ENCODE results near the gene TIGD4. TPM values are rescaled to one million over a fixed set of nuclear protein-coding genes. Genes with fewer than 3 reads are reported as not detected.

Gene TIGD4
- total RNA-seq, 1 experiment from 2014 or later, result 0.41 TPM

- intact Hi-C loops (cut with micrococcal nuclease; ENCODE audit: unreplicated experiment), result no loop called here
- DNase-seq (ENCODE audit: low spot score), result no peak
- no peaks in the 10 kb centered on the region for H3K4me1 ChIP-seq (ENCODE audit: insufficient read depth, low read length, poor library complexity, severe bottlenecking)
- ChIA-PET CTCF (no interaction called here), POLR2A (ENCODE audit: low non-redundant PET) (no interaction called here)
- TF ChIP-seq EZH2 (IDR thresholded peaks at IDR 0.05; ENCODE audit: borderline replicate concordance, low read depth, low read length, poor library complexity, severe bottlenecking), result no peak
- TF ChIP-seq CTCF (conservative IDR thresholded peaks at IDR 0.05; ENCODE audit: low read depth, low read length), result no peak
- no peaks in the 10 kb centered on the region for H3K27me3 ChIP-seq (replicated peaks; ENCODE audit: insufficient read depth, low read depth, low read length, poor library complexity)
- no TSS peak for BruUV-seq (replicated peaks)
- H3K36me3 ChIP-seq (ENCODE audit: insufficient read depth, low read length, poor library complexity, severe bottlenecking), result no peaks in the 10 kb centered on the region
- H3K9me3 ChIP-seq (ENCODE audit: low read depth, low read length, poor library complexity, severe bottlenecking), result peaks cover 11% of the 10 kb centered on the region
- no peak overlapping the region for H3K27ac ChIP-seq (ENCODE audit: low read depth, low read length, poor library complexity, severe bottlenecking)
- H3K4me3 ChIP-seq (ENCODE audit: low read depth, low read length, poor library complexity, severe bottlenecking), result no peak overlapping the region
Measured at GRCh38 chr4:152824561-152824960, 45.0 kb upstream of the TIGD4 start.

DNA sequence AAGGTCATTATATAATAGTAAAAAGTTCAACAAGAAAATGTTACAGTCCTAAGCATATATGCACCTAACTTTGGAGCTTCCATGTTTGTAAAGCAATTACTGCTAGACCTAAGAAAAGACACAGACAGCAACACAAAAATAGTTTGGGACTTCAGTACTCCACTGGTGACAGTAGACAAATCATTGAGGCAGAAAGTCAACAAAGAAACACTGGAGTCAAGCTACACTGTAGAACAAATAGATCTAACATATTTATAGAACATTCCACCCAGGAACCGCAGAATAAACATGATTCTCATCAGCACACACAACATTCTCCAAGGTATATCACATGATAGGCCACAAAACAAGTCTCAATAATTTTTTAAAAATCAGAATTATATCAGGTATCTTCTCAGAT, 42.8 kb upstream of the TIGD4 start:
- no TSS peak for BruUV-seq (replicated peaks)
- Histone ChIP-seq H3K36me3 (ENCODE audit: insufficient read depth, low read length, poor library complexity, severe bottlenecking) (no peaks in the 10 kb centered on the region), H3K4me1 (ENCODE audit: insufficient read depth, low read length, poor library complexity, severe bottlenecking) (no peaks in the 10 kb centered on the region), H3K4me3 (ENCODE audit: low read depth, low read length, poor library complexity, severe bottlenecking) (no peak overlapping the region), H3K27ac (ENCODE audit: low read depth, low read length, poor library complexity, severe bottlenecking) (no peak overlapping the region), H3K9me3 (ENCODE audit: low read depth, low read length, poor library complexity, severe bottlenecking) (peaks cover 7% of the 10 kb centered on the region), H3K27me3 (replicated peaks; ENCODE audit: insufficient read depth, low read depth, low read length, poor library complexity) (no peaks in the 10 kb centered on the region)
- intact Hi-C loops (cut with micrococcal nuclease; ENCODE audit: unreplicated experiment), result no loop called here
- ChIA-PET CTCF (no interaction called here), POLR2A (ENCODE audit: low non-redundant PET) (no interaction called here)
- TF ChIP-seq CTCF (conservative IDR thresholded peaks at IDR 0.05; ENCODE audit: low read depth, low read length) (no peak), EZH2 (IDR thresholded peaks at IDR 0.05; ENCODE audit: borderline replicate concordance, low read depth, low read length, poor library complexity, severe bottlenecking) (no peak)
- no peak for DNase-seq (ENCODE audit: low spot score)

DNA sequence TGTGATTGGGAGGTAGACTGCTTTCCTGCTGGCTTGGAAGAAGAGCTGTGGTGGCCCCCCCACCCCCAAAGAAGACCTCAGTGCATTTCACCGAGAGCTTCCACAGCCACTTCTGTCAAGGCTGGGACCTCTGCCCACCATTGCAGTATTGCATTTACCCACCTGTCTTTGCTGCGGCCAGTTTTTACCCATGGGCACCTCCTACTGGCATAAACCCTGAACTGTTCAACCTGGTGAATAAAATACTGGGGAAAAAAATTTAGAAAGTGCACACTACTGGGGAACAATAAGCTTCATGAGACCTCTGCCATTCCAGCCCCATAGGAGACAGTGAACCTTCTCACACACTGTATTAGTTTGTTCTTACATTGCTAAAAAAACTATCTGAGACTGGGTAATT, 40.5 kb upstream of the TIGD4 start:
- TF ChIP-seq EZH2 (IDR thresholded peaks at IDR 0.05; ENCODE audit: borderline replicate concordance, low read depth, low read length, poor library complexity, severe bottlenecking) (no peak), CTCF (conservative IDR thresholded peaks at IDR 0.05; ENCODE audit: low read depth, low read length) (0 out of 2 replicates have a peak, but pooled peaks have one; percentile 12)
- ChIA-PET CTCF (no interaction called here), POLR2A (ENCODE audit: low non-redundant PET) (no interaction called here)
- H3K4me3 ChIP-seq (ENCODE audit: low read depth, low read length, poor library complexity, severe bottlenecking), result no peak overlapping the region
- DNase-seq (ENCODE audit: low spot score), result no peak
- H3K27ac ChIP-seq (ENCODE audit: low read depth, low read length, poor library complexity, severe bottlenecking), result no peak overlapping the region
- no peaks in the 10 kb centered on the region for H3K27me3 ChIP-seq (replicated peaks; ENCODE audit: insufficient read depth, low read depth, low read length, poor library complexity)
- H3K9me3 ChIP-seq (ENCODE audit: low read depth, low read length, poor library complexity, severe bottlenecking), result peaks cover 9% of the 10 kb centered on the region
- BruUV-seq (replicated peaks), result no TSS peak
- intact Hi-C loops (cut with micrococcal nuclease; ENCODE audit: unreplicated experiment), result no loop called here
- peaks cover 4% of the 10 kb centered on the region for H3K36me3 ChIP-seq (ENCODE audit: insufficient read depth, low read length, poor library complexity, severe bottlenecking)
- H3K4me1 ChIP-seq (ENCODE audit: insufficient read depth, low read length, poor library complexity, severe bottlenecking), result no peaks in the 10 kb centered on the region

Data from A673 (cell line).